ENCODE data around the gene ZNRF4. TPM values are rescaled to one million over a fixed set of nuclear protein-coding genes. Genes with fewer than 3 reads are reported as not detected.

Gene ZNRF4
- total and polyA plus RNA-seq, 2 of the 8 experiments (the other 6 are each of a cell fraction or from before 2014, with no cell fraction given) = not detected

DNA sequence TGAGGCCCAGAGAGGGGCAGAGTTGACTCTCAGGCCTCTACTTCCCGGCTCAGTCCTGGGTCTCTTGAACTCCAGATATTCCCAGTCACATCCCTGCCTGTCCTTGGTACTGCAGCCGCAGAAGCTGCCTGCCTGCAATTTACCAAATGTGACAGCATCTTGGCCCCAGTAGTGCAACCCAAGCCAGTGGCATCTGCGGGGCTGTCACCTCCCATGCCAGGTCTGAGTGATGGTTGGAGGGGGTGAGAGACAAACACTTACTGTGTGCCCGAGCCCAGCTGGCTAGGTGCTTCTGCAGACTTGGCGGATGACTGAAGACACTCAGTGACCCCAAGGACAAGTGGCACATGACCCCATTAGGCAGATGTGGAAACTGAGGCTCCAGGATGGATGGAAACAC is 18.4 kb downstream of the ZNRF4 start (continued):
- no peak for TF ChIP-seq CHD7 (IDR thresholded peaks at IDR 0.05; ENCODE audit: insufficient replicate concordance, low read length)
- no peak for TF ChIP-seq RBBP5 (IDR thresholded peaks at IDR 0.05; ENCODE audit: borderline replicate concordance, low read depth, low read length)
- TF ChIP-seq TEAD4 (IDR thresholded peaks at IDR 0.05; ENCODE audit: low read depth, low read length) = no peak
- no peak for TF ChIP-seq TAF7 (optimal IDR thresholded peaks at IDR 0.05; ENCODE audit: borderline replicate concordance, low read depth, low read length)
- no peak for TF ChIP-seq SP4 (IDR thresholded peaks at IDR 0.05; ENCODE audit: low read length)
- no peak for TF ChIP-seq EP300 (IDR thresholded peaks at IDR 0.05; ENCODE audit: borderline replicate concordance in 1 of 2, low read depth in 2 of 2, low read length in 2 of 2)
- TF ChIP-seq POU5F1 (IDR thresholded peaks at IDR 0.05; ENCODE audit: low read depth, low read length) = no peak
- no peak for TF ChIP-seq BACH1 (IDR thresholded peaks at IDR 0.05; ENCODE audit: low read length)
- no peak for TF ChIP-seq SIRT6 (IDR thresholded peaks at IDR 0.05; ENCODE audit: low read length)
- no peak for TF ChIP-seq CREB1 (IDR thresholded peaks at IDR 0.05)
- TF ChIP-seq ZNF274 (IDR thresholded peaks at IDR 0.05; ENCODE audit: borderline replicate concordance, extremely low read depth, low read length) = no peak
- TF ChIP-seq RNF2 (IDR thresholded peaks at IDR 0.05; ENCODE audit: borderline replicate concordance, low read depth, low read length, missing control alignments, poor library complexity, severe bottlenecking) = no peak
